ENCODE results near the gene MEIS2. TPM values are rescaled to one million over a fixed set of nuclear protein-coding genes. Genes with fewer than 3 reads are reported as not detected.

Gene MEIS2
- total RNA-seq, 4 donors from 2014 or later, result 7.5 to 40.4 (median 21.2) TPM

GRCh38 chr15:37140531-37141058 is 40.2 kb upstream of the MEIS2 start:
- Histone ChIP-seq H3K27ac (no peak overlapping the region), H3K36me3 (no peaks in the 10 kb centered on the region), H3K4me3 (no peak overlapping the region), H3K4me1 (no peaks in the 10 kb centered on the region), H3K9me3 (no peaks in the 10 kb centered on the region), H3K27me3 (no peaks in the 10 kb centered on the region)
- no peak for TF ChIP-seq POLR2A (IDR thresholded peaks at IDR 0.05)
- TF ChIP-seq CTCF (IDR thresholded peaks at IDR 0.05), result no peak
- no peak for DNase-seq

- H3K27me3 ChIP-seq, result no peaks in the 10 kb centered on the region
- no peak overlapping the region for H3K27ac ChIP-seq
- H3K4me3 ChIP-seq, result no peak overlapping the region
- no peaks in the 10 kb centered on the region for H3K4me1 ChIP-seq
- no peak for TF ChIP-seq CTCF (IDR thresholded peaks at IDR 0.05)
- no peak for TF ChIP-seq POLR2A (IDR thresholded peaks at IDR 0.05)
- H3K36me3 ChIP-seq, result no peaks in the 10 kb centered on the region
- no peak for DNase-seq
- H3K9me3 ChIP-seq, result no peaks in the 10 kb centered on the region
Measured at GRCh38 chr15:37138591-37139215, 38.4 kb upstream of the MEIS2 start.

GRCh38 chr15:37137221-37137620 is 36.9 kb upstream of the MEIS2 start:
- H3K4me1 ChIP-seq, result no peaks in the 10 kb centered on the region
- H3K27ac ChIP-seq, result no peak overlapping the region
- no peak overlapping the region for H3K4me3 ChIP-seq
- H3K36me3 ChIP-seq, result no peaks in the 10 kb centered on the region
- no peak for TF ChIP-seq CTCF (IDR thresholded peaks at IDR 0.05)
- TF ChIP-seq POLR2A (IDR thresholded peaks at IDR 0.05), result no peak
- no peak for DNase-seq
- H3K9me3 ChIP-seq, result no peaks in the 10 kb centered on the region
- H3K27me3 ChIP-seq, result no peaks in the 10 kb centered on the region

- Histone ChIP-seq H3K9me3 (no peaks in the 10 kb centered on the region), H3K4me3 (no peak overlapping the region), H3K4me1 (no peaks in the 10 kb centered on the region), H3K36me3 (no peaks in the 10 kb centered on the region), H3K27me3 (no peaks in the 10 kb centered on the region), H3K27ac (no peak overlapping the region)
- TF ChIP-seq CTCF (IDR thresholded peaks at IDR 0.05) (no peak), POLR2A (IDR thresholded peaks at IDR 0.05) (no peak)
- DNase-seq, result no peak
Measured at GRCh38 chr15:37136666-37137065, 36.3 kb upstream of the MEIS2 start.

- no peaks in the 10 kb centered on the region for H3K9me3 ChIP-seq
- H3K27me3 ChIP-seq, result no peaks in the 10 kb centered on the region
- no peak overlapping the region for H3K27ac ChIP-seq
- H3K4me1 ChIP-seq, result no peaks in the 10 kb centered on the region
- no peak for DNase-seq
- TF ChIP-seq POLR2A (IDR thresholded peaks at IDR 0.05) (no peak), CTCF (IDR thresholded peaks at IDR 0.05) (peak in 1 of 6 experiments; percentile 5)
- no peaks in the 10 kb centered on the region for H3K36me3 ChIP-seq
- no peak overlapping the region for H3K4me3 ChIP-seq
Measured at GRCh38 chr15:37135225-37135624, 34.9 kb upstream of the MEIS2 start.

Data from Peyer's patch (tissue), 4 donors.